GM21447 (cell line): ENCODE results near the gene SLC38A1.
"Not testable (repeated sequence)": the region's sequence is repeated elsewhere in the genome, so short reads cannot be mapped to it uniquely, and the experiment has no call there.

ENCODE experiments used
- ATAC-seq: cut with Tn5 transposase; IDR thresholded peaks from one replicate; pipeline ENCODE4 v1.9.1; 2021; ENCODE audit not compliant: unreplicated experiment

Gene SLC38A1

GRCh38 chr12:46174061-46174662, 94.7 kb downstream of the SLC38A1 start:
- ATAC-seq = peak; percentile 41

- ATAC-seq = no peak
These were observed 100.4 kb downstream of the SLC38A1 start for GRCh38 chr12:46168426-46168825.

GRCh38 chr12:46167412-46167811, 101.4 kb downstream of the SLC38A1 start:
- ATAC-seq = no peak

GRCh38 chr12:46165191-46165590, 103.7 kb downstream of the SLC38A1 start:
- no peak for ATAC-seq

GRCh38 chr12:46164186-46164761, 104.6 kb downstream of the SLC38A1 start:
- ATAC-seq = no peak

- not testable (repeated sequence) for ATAC-seq
These were observed 106.2 kb downstream of the SLC38A1 start for GRCh38 chr12:46162549-46163076.

- no peak for ATAC-seq
These were observed 107.7 kb downstream of the SLC38A1 start for GRCh38 chr12:46160981-46161690.

- ATAC-seq = no peak
These were observed 108.5 kb downstream of the SLC38A1 start for GRCh38 chr12:46160101-46160980.

GRCh38 chr12:46159309-46159901, 109.4 kb downstream of the SLC38A1 start:
- no peak for ATAC-seq

- no peak for ATAC-seq
These were observed 110.3 kb downstream of the SLC38A1 start for GRCh38 chr12:46158501-46158900.

GRCh38 chr12:46154221-46154985, 114.4 kb downstream of the SLC38A1 start:
- ATAC-seq = no peak

GRCh38 chr12:46153268-46153872, 115.5 kb downstream of the SLC38A1 start:
- ATAC-seq = no peak

GRCh38 chr12:46152456-46152855, 116.4 kb downstream of the SLC38A1 start:
- no peak for ATAC-seq

- no peak for ATAC-seq
These were observed 118.1 kb downstream of the SLC38A1 start for GRCh38 chr12:46150735-46151134.

- ATAC-seq = no peak
These were observed 118.9 kb downstream of the SLC38A1 start for GRCh38 chr12:46149905-46150304.

- no peak for ATAC-seq
These were observed 119.8 kb downstream of the SLC38A1 start for GRCh38 chr12:46149079-46149464.

- no peak for ATAC-seq
These were observed 120.3 kb downstream of the SLC38A1 start for GRCh38 chr12:46148327-46149078.

- ATAC-seq = no peak
These were observed 121.7 kb downstream of the SLC38A1 start for GRCh38 chr12:46147144-46147543.

GRCh38 chr12:46145881-46146280, 123.0 kb downstream of the SLC38A1 start:
- no peak for ATAC-seq
